ENCODE data around the gene TMPRSS3. TPM values are rescaled to one million over a fixed set of nuclear protein-coding genes. Genes with fewer than 3 reads are reported as not detected.

The TMPRSS3 gene
- polyA plus RNA-seq, 1 of the 3 experiments (the other 2 are of a cell fraction): not detected

DNA sequence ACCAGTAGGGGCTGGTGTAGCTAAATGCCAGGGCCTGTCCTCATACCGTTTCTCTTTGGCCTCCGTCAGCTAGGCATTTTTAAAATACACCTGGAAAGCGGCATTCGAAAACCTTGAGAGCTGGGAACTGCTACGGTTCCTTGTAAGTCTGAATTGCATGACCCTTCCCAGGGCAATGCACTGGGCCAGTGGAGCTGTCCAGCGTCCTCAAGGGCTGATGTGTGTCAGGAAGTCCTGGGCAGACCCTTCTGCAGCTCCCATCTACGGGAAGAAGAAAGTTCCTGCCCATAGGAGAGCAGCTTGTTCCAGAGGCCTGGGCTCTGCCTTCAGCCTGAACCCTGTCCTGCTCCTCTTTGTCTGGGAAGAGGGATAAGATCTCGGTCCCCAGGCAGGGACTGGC lies 41.9 kb upstream of the TMPRSS3 start:
- Histone ChIP-seq H3K4me3 (ENCODE audit: low read depth in 2 of 2, low read length in 1 of 2) (no peak overlapping the region), H3K27ac (ENCODE audit: low read depth in 2 of 2, low read length in 1 of 2) (no peak overlapping the region), H4K20me1 (ENCODE audit: insufficient read depth) (no peaks in the 10 kb centered on the region), H3K4me1 (ENCODE audit: control insufficient read depth in 1 of 2, insufficient read depth in 2 of 2, low read depth in 1 of 2, low read length in 1 of 2) (no peaks in the 10 kb centered on the region; a peak in 1 of 4 replicates), H2AFZ (ENCODE audit: low read depth) (no peak overlapping the region), H3K9ac (no peak overlapping the region), H3K79me2 (ENCODE audit: insufficient read depth) (no peaks in the 10 kb centered on the region), H3K9me2 (no peaks in the 10 kb centered on the region), H3F3A (replicated peaks; ENCODE audit: insufficient read depth) (no peaks in the 10 kb centered on the region), H3K36me3 (replicated peaks in 1 of 2; ENCODE audit: control insufficient read depth in 1 of 2, insufficient read depth in 2 of 2, low read length in 1 of 2) (no peaks in the 10 kb centered on the region), H3K9me3 (no peaks in the 10 kb centered on the region), H3K27me3 (ENCODE audit: insufficient read depth) (no peaks in the 10 kb centered on the region), H3K4me2 (no peak overlapping the region)
- TF ChIP-seq TEAD4 (IDR thresholded peaks at IDR 0.05; ENCODE audit: borderline replicate concordance, insufficient read depth) (no peak), RFX5 (IDR thresholded peaks at IDR 0.05; ENCODE audit: low read length) (no peak), FOXJ3 (CRISPR knock-in tag; IDR thresholded peaks at IDR 0.05) (no peak), EZH2phosphoT487 (IDR thresholded peaks at IDR 0.05; ENCODE audit: borderline replicate concordance, low read depth) (no peak), CHD2 (IDR thresholded peaks at IDR 0.05; ENCODE audit: low read length, partially characterized antibody) (no peak), TCF12 (IDR thresholded peaks at IDR 0.05) (no peak), FOSL2 (IDR thresholded peaks at IDR 0.05; ENCODE audit: borderline replicate concordance, low read depth) (no peak)
- ChIA-PET CTCF (interaction anchor here (1.0 kb wide), 1 partner anchor 13 kb away, joined by 3 read pairs; no protein-coding TSS in a partner anchor), POLR2A (no interaction called here)
- peak; percentile 27 for DNase-seq
- WGBS (ENCODE audit: low lambda C conversion rate): 33% methylated on average over 6 of the region's 8 CpGs

- no peaks in the 10 kb centered on the region for H3K79me2 ChIP-seq (ENCODE audit: insufficient read depth)
Observed at GRCh38 chr21:42436914-42437313, 41.1 kb upstream of the TMPRSS3 start.

More at GRCh38 chr21:42436914-42437313, 41.1 kb upstream of the TMPRSS3 start:
- Histone ChIP-seq H4K20me1 (ENCODE audit: insufficient read depth) (no peaks in the 10 kb centered on the region), H3K9ac (no peak overlapping the region), H3K4me2 (no peak overlapping the region), H2AFZ (ENCODE audit: low read depth) (no peak overlapping the region), H3K36me3 (replicated peaks in 1 of 2; ENCODE audit: control insufficient read depth in 1 of 2, insufficient read depth in 2 of 2, low read length in 1 of 2) (no peaks in the 10 kb centered on the region), H3K9me2 (no peaks in the 10 kb centered on the region), H3K9me3 (peaks cover 5% of the 10 kb centered on the region; the same call in 1 of the 2 replicates), H3K4me3 (ENCODE audit: low read depth in 2 of 2, low read length in 1 of 2) (no peak overlapping the region), H3F3A (replicated peaks; ENCODE audit: insufficient read depth) (no peaks in the 10 kb centered on the region), H3K27ac (ENCODE audit: low read depth in 2 of 2, low read length in 1 of 2) (no peak overlapping the region), H3K4me1 (ENCODE audit: control insufficient read depth in 1 of 2, insufficient read depth in 2 of 2, low read depth in 1 of 2, low read length in 1 of 2) (no peaks in the 10 kb centered on the region; a peak in 1 of 4 replicates), H3K27me3 (ENCODE audit: insufficient read depth) (no peaks in the 10 kb centered on the region)
- no peak for DNase-seq
- POLR2A ChIA-PET: no interaction called here
- CTCF ChIA-PET: interaction anchor here (1.1 kb wide), 1 partner anchor 13 kb away, joined by 3 read pairs; no protein-coding TSS in a partner anchor
- TF ChIP-seq, protein P1, sequence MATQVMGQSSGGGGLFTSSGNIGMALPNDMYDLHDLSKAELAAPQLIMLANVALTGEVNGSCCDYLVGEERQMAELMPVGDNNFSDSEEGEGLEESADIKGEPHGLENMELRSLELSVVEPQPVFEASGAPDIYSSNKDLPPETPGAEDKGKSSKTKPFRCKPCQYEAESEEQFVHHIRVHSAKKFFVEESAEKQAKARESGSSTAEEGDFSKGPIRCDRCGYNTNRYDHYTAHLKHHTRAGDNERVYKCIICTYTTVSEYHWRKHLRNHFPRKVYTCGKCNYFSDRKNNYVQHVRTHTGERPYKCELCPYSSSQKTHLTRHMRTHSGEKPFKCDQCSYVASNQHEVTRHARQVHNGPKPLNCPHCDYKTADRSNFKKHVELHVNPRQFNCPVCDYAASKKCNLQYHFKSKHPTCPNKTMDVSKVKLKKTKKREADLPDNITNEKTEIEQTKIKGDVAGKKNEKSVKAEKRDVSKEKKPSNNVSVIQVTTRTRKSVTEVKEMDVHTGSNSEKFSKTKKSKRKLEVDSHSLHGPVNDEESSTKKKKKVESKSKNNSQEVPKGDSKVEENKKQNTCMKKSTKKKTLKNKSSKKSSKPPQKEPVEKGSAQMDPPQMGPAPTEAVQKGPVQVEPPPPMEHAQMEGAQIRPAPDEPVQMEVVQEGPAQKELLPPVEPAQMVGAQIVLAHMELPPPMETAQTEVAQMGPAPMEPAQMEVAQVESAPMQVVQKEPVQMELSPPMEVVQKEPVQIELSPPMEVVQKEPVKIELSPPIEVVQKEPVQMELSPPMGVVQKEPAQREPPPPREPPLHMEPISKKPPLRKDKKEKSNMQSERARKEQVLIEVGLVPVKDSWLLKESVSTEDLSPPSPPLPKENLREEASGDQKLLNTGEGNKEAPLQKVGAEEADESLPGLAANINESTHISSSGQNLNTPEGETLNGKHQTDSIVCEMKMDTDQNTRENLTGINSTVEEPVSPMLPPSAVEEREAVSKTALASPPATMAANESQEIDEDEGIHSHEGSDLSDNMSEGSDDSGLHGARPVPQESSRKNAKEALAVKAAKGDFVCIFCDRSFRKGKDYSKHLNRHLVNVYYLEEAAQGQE (IDR thresholded peaks at IDR 0.05; ENCODE audit: low read depth, low read length): no peak
- TF ChIP-seq IRF3 (IDR thresholded peaks at IDR 0.05; ENCODE audit: low read depth, low read length) (no peak), GABPA (IDR thresholded peaks at IDR 0.05; ENCODE audit: low read depth) (no peak), RFX5 (IDR thresholded peaks at IDR 0.05; ENCODE audit: low read length) (no peak), MEF2A (IDR thresholded peaks at IDR 0.05; ENCODE audit: borderline replicate concordance, low read depth) (no peak), SMC3 (IDR thresholded peaks at IDR 0.05; ENCODE audit: low read depth, low read length) (no peak), TAF1 (IDR thresholded peaks at IDR 0.05; ENCODE audit: borderline replicate concordance, low read depth, low read length) (no peak), NFIC (IDR thresholded peaks at IDR 0.05; ENCODE audit: borderline replicate concordance) (no peak), RCOR1 (IDR thresholded peaks at IDR 0.05; ENCODE audit: low read length) (no peak), TCF12 (IDR thresholded peaks at IDR 0.05) (no peak), EP300 (IDR thresholded peaks at IDR 0.05; ENCODE audit: borderline replicate concordance in 1 of 2, low read depth in 1 of 2, low read length in 1 of 2) (no peak), SIN3A (IDR thresholded peaks at IDR 0.05; ENCODE audit: borderline replicate concordance, low read depth, low read length) (no peak)
- TF ChIP-seq, protein P2, sequence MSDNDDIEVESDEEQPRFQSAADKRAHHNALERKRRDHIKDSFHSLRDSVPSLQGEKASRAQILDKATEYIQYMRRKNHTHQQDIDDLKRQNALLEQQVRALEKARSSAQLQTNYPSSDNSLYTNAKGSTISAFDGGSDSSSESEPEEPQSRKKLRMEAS (IDR thresholded peaks at IDR 0.05; ENCODE audit: low read depth): no peak
